Heart left ventricle (tissue), 16 donors: ENCODE results near the gene ANKS3. TPM values are rescaled to one million over a fixed set of nuclear protein-coding genes. Genes with fewer than 3 reads are reported as not detected.

ENCODE experiments used
- ATAC-seq, 4 donors: fragments of 200-7000 bp; cut with Tn5 transposase; one replicate each; pipeline ENCODE4 v1.9.1; 2020 to 2022; ENCODE audit warnings: moderate library complexity in 4 of 4, mild to moderate bottlenecking in 3 of 4, moderate number of reproducible peaks in 1 of 4
- DNase-seq, 5 donors: peaks; one replicate each; pipeline ENCODE4 v3.0.0-alpha.2; 2020
- H3K27ac ChIP-seq, 12 donors: fragments of 200-600 bp; sonication (generic) in 4 of 12; one replicate each; pipeline versions ENCODE4 v1.5.0 to v1.8.0; 2016 to 2022; ENCODE audit warnings: mild to moderate bottlenecking in 2 of 12
- H3K27me3 ChIP-seq, 9 donors: fragments of 200-600 bp; sonication (generic) in 2 of 9; one replicate each; pipeline versions ENCODE4 v1.5.1 to v1.8.0; 2016 to 2022; ENCODE audit warnings: mild to moderate bottlenecking in 3 of 9
- H3K36me3 ChIP-seq, 9 donors: fragments of 200-600 bp; sonication (generic) in 2 of 9; one replicate each; pipeline versions ENCODE4 v1.5.0 to v1.8.0; 2018 to 2022; ENCODE audit warnings: mild to moderate bottlenecking in 2 of 9
- H3K4me1 ChIP-seq, 12 donors: fragments of 200-600 bp; sonication (generic) in 4 of 12; one replicate each; pipeline versions ENCODE4 v1.5.0 to v1.8.0; 2016 to 2022; ENCODE audit warnings: mild to moderate bottlenecking in 3 of 12
- H3K4me3 ChIP-seq, 12 donors: fragments of 200-600 bp; sonication (generic) in 4 of 12; one replicate each; pipeline versions ENCODE4 v1.5.0 to v1.8.0; 2017 to 2022; ENCODE audit warnings: mild to moderate bottlenecking in 9 of 12, moderate library complexity in 4 of 12
- H3K9me3 ChIP-seq, 12 donors: fragments of 200-600 bp; sonication (generic) in 4 of 12; one replicate each; pipeline versions ENCODE4 v1.5.0 to v1.8.0; 2016 to 2022; ENCODE audit warnings: mild to moderate bottlenecking in 1 of 12
- CTCF ChIP-seq, 12 donors: fragments of 200-600 bp; sonication (generic) in 4 of 12; IDR thresholded peaks; one replicate each; pipeline versions ENCODE4 v1.5.0 to v1.8.0; 2018 to 2022; ENCODE audit warnings: antibody characterized with exemption in 12 of 12, mild to moderate bottlenecking in 5 of 12
- POLR2A ChIP-seq, 2 donors: fragments of 450-650 bp; IDR thresholded peaks; one replicate each; pipeline ENCODE4 v1.6.1; 2017; ENCODE audit warnings: antibody characterized with exemption in 2 of 2, mild to moderate bottlenecking in 2 of 2, moderate library complexity in 2 of 2
- WGBS, 4 donors: extraction: QIAGEN DNeasy Blood & Tissue Kit in 2 of 4; methylation state at CpG; one replicate each; pipeline versions ENCODE4 v1.1.5 to v1.1.7; 2013 to 2018; 5-methylcytosine and 5-hydroxymethylcytosine counted together
- intact Hi-C, 10 donors: fragments of 100-400 bp; cut with DNase I; formaldehyde crosslinking; loops; one replicate each; pipeline versions ENCODE4 v1.11.1 to v1.14.2; 2022
- polyA plus RNA-seq, 2 donors: library from polyadenylated mRNA; stranded (reverse); fragments of 200-250 nt; gene quantifications; one replicate each; pipeline ENCODE4 v1.2.3, GENCODE V29; 2013
- total RNA-seq, 9 donors: library from RNA; depleted of rRNA in 2 of 9; stranded (reverse); fragments of >200 nt in 2 of 9; fragmentation: NEBNext Ultra II Directional in 3 of 9; extraction: Animal tissue kit (Norgen Biotek cat#: 25700) in 3 of 9; gene quantifications; one replicate each; pipeline versions ENCODE4 v1.1.0 to v1.2.4, GENCODE V29; 2016 to 2023
- donor health status: ischemic (EF 13 %, LVEDD 7.1; RV severe dilation, severe dysfunction).
- donor health status: healthy with polysubstance abuse.
- donor health status: DM: no; HTN: yes; CAD: no.
- donor health status: DM: no; HTN: no; CAD: no.
- donor health status: ischemic (EF 25% LVEDD 6.9; RV normal size, moderate dysfunction).
- donor health status: ischemic (EF 25% LVEDD 5.7; RV mildly dilated, moderate dysfunction).
- donor health status: healthy.
- donor health status: DM: yes; HTN: yes; CAD: no.
- donor health status: ischemic (EF 35%, LVEDD 5.7; RV mildly dilated, moderate dysfunction).
- donor health status: nonischemic (EF 11% LVEDD 7.7; RV severe dilation, severe dysfunction).
- donor health status: DM: yes; HTN: yes; CAD: no.
- donor health status: PGD.
- donor health status: ischemic (EF 29% LVEDD 5.4; RV normal size, mild dysfunction).
- donor health status: nonischemic (EF 23%, LVEDD 6.1; RV moderate dilation, normal function).

Gene ANKS3
- total and polyA plus RNA-seq, 11 donors, result 5.1 to 12.7 (median 9.2) TPM

GRCh38 chr16:4682084-4682591, 51.9 kb downstream of the ANKS3 start:
- H3K27ac ChIP-seq, result no peak overlapping the region
- peaks cover 5 to 84% (median 55%) of the 10 kb centered on the region in 9 donors for H3K36me3 ChIP-seq
- no peak for TF ChIP-seq POLR2A (IDR thresholded peaks at IDR 0.05)
- no peak for TF ChIP-seq CTCF (IDR thresholded peaks at IDR 0.05)
- WGBS, 4 donors, result 75 to 91% (median 83%) methylated on average over 17 to 26 of the region's 26 CpGs
- no peak for ATAC-seq
- intact Hi-C loops, result loop anchor here in 1 of 10 donors (10.0 kb wide), 1 partner anchor 273 kb away; the partner anchor contains the start of gene SEC14L5
- no peaks in the 10 kb centered on the region for H3K27me3 ChIP-seq
- H3K4me3 ChIP-seq, result no peak overlapping the region
- DNase-seq, result peak in 1 of 5 donors; percentile 52
- H3K9me3 ChIP-seq, result no peaks in the 10 kb centered on the region
- H3K4me1 ChIP-seq, result peaks cover 0 to 35% (median 15%) of the 10 kb centered on the region in 12 donors

GRCh38 chr16:4681471-4682083, 52.5 kb downstream of the ANKS3 start:
- DNase-seq (peak in 1 of 5 donors; percentile 60), ATAC-seq (no peak)
- no peak for TF ChIP-seq CTCF (IDR thresholded peaks at IDR 0.05)
- no peak for TF ChIP-seq POLR2A (IDR thresholded peaks at IDR 0.05)
- Histone ChIP-seq H3K4me1 (peaks cover 0 to 40% (median 18%) of the 10 kb centered on the region in 12 donors), H3K36me3 (peaks cover 5 to 79% (median 50%) of the 10 kb centered on the region in 9 donors), H3K9me3 (no peaks in the 10 kb centered on the region), H3K4me3 (no peak overlapping the region), H3K27ac (peak overlapping the region in 7 of 12 donors; percentile 8 to 90 (median 74)), H3K27me3 (no peaks in the 10 kb centered on the region)
- 83 to 92% (median 88%) methylated on average over 39 of the region's 39 CpGs for WGBS, 4 donors
- intact Hi-C loops, result loop anchor here in 1 of 10 donors (10.0 kb wide), 1 partner anchor 273 kb away; the partner anchor contains the start of gene SEC14L5

GRCh38 chr16:4680673-4681470, 53.2 kb downstream of the ANKS3 start:
- intact Hi-C loops, result loop anchor here in 1 of 10 donors (10.0 kb wide), 1 partner anchor 274 kb away; the partner anchor contains the start of gene SEC14L5
- ATAC-seq (peak; percentile 45 to 70 (median 64)), DNase-seq (peak; percentile 65 to 86 (median 81))
- WGBS, 4 donors, result 71 to 89% (median 77%) methylated on average over 22 to 26 of the region's 26 CpGs
- Histone ChIP-seq H3K27me3 (no peaks in the 10 kb centered on the region), H3K4me3 (peak overlapping the region in 10 of 12 donors; percentile 27 to 50 (median 38)), H3K4me1 (peaks cover 0 to 45% (median 23%) of the 10 kb centered on the region in 12 donors), H3K36me3 (peaks cover 5 to 79% (median 48%) of the 10 kb centered on the region in 9 donors), H3K27ac (peak overlapping the region; percentile 33 to 90 (median 73)), H3K9me3 (no peaks in the 10 kb centered on the region)
- TF ChIP-seq POLR2A (IDR thresholded peaks at IDR 0.05), result no peak
- no peak for TF ChIP-seq CTCF (IDR thresholded peaks at IDR 0.05)
